Daoy (cell line): Measurements from ENCODE around the gene OR51B4. TPM values are rescaled to one million over a fixed set of nuclear protein-coding genes. Genes with fewer than 3 reads are reported as not detected.
"Not testable (repeated sequence)": the region's sequence is repeated elsewhere in the genome, so short reads cannot be mapped to it uniquely, and the experiment has no call there.

Experiments
- DNase-seq: peaks from one replicate; pipeline ENCODE4 v3.0.0-alpha.2; 2015; ENCODE audit warnings: low read depth
- total RNA-seq: library from RNA; depleted of rRNA; stranded (reverse); fragments of >200 nt; shearing (Covaris generic); gene quantifications from 2 replicates; pipeline ENCODE4 v1.2.3, GENCODE V29; 2014; rRNA removed

Gene OR51B4
- total RNA-seq, result not detected in 2 replicates

GRCh38 chr11:5301846-5302245, at the start of gene OR51B4:
OR51B4 (minus strand) TSS chr11:5301946; CDS start chr11:5301946, 0 bp downstream.
- DNase-seq, result no peak

- DNase-seq, result no peak
These were observed 49.5 kb upstream of the OR51B4 start, which contains the start of gene OR51B6 for GRCh38 chr11:5351208-5351607. OR51B6 (plus strand) TSS chr11:5351508; CDS start chr11:5351508, 0 bp downstream.

- DNase-seq, result no peak
These were observed 47.8 kb upstream of the OR51B4 start for GRCh38 chr11:5349550-5349949.

- no peak for DNase-seq
These were observed 46.9 kb upstream of the OR51B4 start for GRCh38 chr11:5348551-5349194.

GRCh38 chr11:5345831-5346230, 44.1 kb upstream of the OR51B4 start:
- DNase-seq, result no peak

GRCh38 chr11:5343474-5344335, 42.0 kb upstream of the OR51B4 start, which contains the start of gene OR51B5:
OR51B5 (minus strand) TSS chr11:5343524; CDS start chr11:5343524, 0 bp downstream.
- no peak for DNase-seq

- DNase-seq, result no peak
These were observed 38.1 kb upstream of the OR51B4 start for GRCh38 chr11:5339771-5340322.

- DNase-seq, result not testable (repeated sequence)
These were observed 35.5 kb upstream of the OR51B4 start for GRCh38 chr11:5337253-5337652.

GRCh38 chr11:5336331-5336730, 34.6 kb upstream of the OR51B4 start:
- DNase-seq, result no peak

GRCh38 chr11:5335170-5335569, 33.4 kb upstream of the OR51B4 start:
- no peak for DNase-seq

- DNase-seq, result no peak
These were observed 22.5 kb upstream of the OR51B4 start, which contains the start of gene OR51B2 for GRCh38 chr11:5324197-5324596. OR51B2 (minus strand) TSS chr11:5324297; CDS start chr11:5324297, 0 bp downstream.

GRCh38 chr11:5317292-5317691, 15.5 kb upstream of the OR51B4 start:
- DNase-seq, result no peak

- DNase-seq, result not testable (repeated sequence)
These were observed 11.7 kb upstream of the OR51B4 start for GRCh38 chr11:5313326-5314023.

- DNase-seq, result no peak
These were observed 8.7 kb upstream of the OR51B4 start for GRCh38 chr11:5310423-5310822.

- DNase-seq, result no peak
These were observed 5.7 kb upstream of the OR51B4 start for GRCh38 chr11:5307256-5308019.

- no peak for DNase-seq
These were observed 2.3 kb upstream of the OR51B4 start for GRCh38 chr11:5304046-5304445.

GRCh38 chr11:5303626-5304025, 1.9 kb upstream of the OR51B4 start:
- DNase-seq, result no peak

GRCh38 chr11:5300251-5300650, 1.5 kb downstream of the OR51B4 start:
- DNase-seq, result no peak

- DNase-seq, result no peak
These were observed 3.3 kb downstream of the OR51B4 start for GRCh38 chr11:5298451-5298850.

- no peak for DNase-seq
These were observed 3.9 kb downstream of the OR51B4 start for GRCh38 chr11:5297721-5298323.
